Immature natural killer cell (primary cell): ENCODE data around the gene ESF1. TPM values are rescaled to one million over a fixed set of nuclear protein-coding genes. Genes with fewer than 3 reads are reported as not detected.

ENCODE experiments used
- DNase-seq, 3 donors: peaks; one replicate each; pipeline ENCODE4 v3.0.0; 2022; ENCODE audit warnings: mixed read lengths in 1 of 3
- H3K27ac Mint-ChIP-seq, 6 donors: one replicate each; pipeline ENCODE4 v1.8.0; 2020; ENCODE audit warnings: mixed read lengths in 6 of 6, mild to moderate bottlenecking in 5 of 6, inconsistent platforms in 4 of 6, moderate library complexity in 3 of 6
- H3K27me3 Mint-ChIP-seq, 3 donors: one replicate each; pipeline ENCODE4 v1.8.0; 2020 to 2021; ENCODE audit warnings: low read depth in 3 of 3, mild to moderate bottlenecking in 3 of 3, mixed read lengths in 3 of 3, moderate library complexity in 3 of 3, inconsistent platforms in 1 of 3
- H3K36me3 Mint-ChIP-seq, 3 donors: one replicate each; pipeline ENCODE4 v1.8.0; 2020; ENCODE audit warnings: mixed read lengths in 3 of 3, inconsistent platforms in 2 of 3, mild to moderate bottlenecking in 2 of 3
- H3K4me1 Mint-ChIP-seq, 2 donors: one replicate each; pipeline ENCODE4 v1.8.0; 2020; ENCODE audit warnings: inconsistent platforms in 2 of 2, mild to moderate bottlenecking in 2 of 2, mixed read lengths in 2 of 2, moderate library complexity in 1 of 2
- H3K4me3 Mint-ChIP-seq, 5 donors: one replicate each; pipeline ENCODE4 v1.8.0; 2020; ENCODE audit warnings: mild to moderate bottlenecking in 5 of 5, mixed read lengths in 5 of 5, inconsistent platforms in 3 of 5, moderate library complexity in 3 of 5
- H3K9me3 Mint-ChIP-seq, 6 donors: one replicate each; pipeline ENCODE4 v1.8.0; 2020; ENCODE audit warnings: mild to moderate bottlenecking in 6 of 6, mixed read lengths in 6 of 6, inconsistent platforms in 4 of 6, moderate library complexity in 3 of 6
- polyA plus RNA-seq, 3 donors: library from polyadenylated mRNA; unstranded; fragments of 300-500 nt; fragmentation: Illumina TruSeq; gene quantifications; one replicate each; pipeline ENCODE4 v1.2.3, GENCODE V29; 2021

The ESF1 gene
- polyA plus RNA-seq, 3 donors from 2014 or later = 4.1 to 6.7 (median 4.5) TPM

- Mint-ChIP-seq H3K27ac (no peak overlapping the region), H3K9me3 (peaks cover 0 to 8% (median 0%) of the 10 kb centered on the region in 6 donors), H3K36me3 (no peaks in the 10 kb centered on the region), H3K27me3 (peaks cover 0 to 9% (median 2%) of the 10 kb centered on the region in 3 donors), H3K4me1 (no peaks in the 10 kb centered on the region), H3K4me3 (no peak overlapping the region)
- no peak for DNase-seq
Observed at GRCh38 chr20:13694420-13695150, 90.1 kb downstream of the ESF1 start.

GRCh38 chr20:13692802-13693736, 91.7 kb downstream of the ESF1 start:
- Mint-ChIP-seq H3K4me3 (no peak overlapping the region), H3K36me3 (no peaks in the 10 kb centered on the region), H3K27ac (no peak overlapping the region), H3K9me3 (peaks cover 0 to 5% (median 0%) of the 10 kb centered on the region in 6 donors), H3K27me3 (peaks cover 0 to 7% (median 3%) of the 10 kb centered on the region in 3 donors), H3K4me1 (no peaks in the 10 kb centered on the region)
- DNase-seq = no peak

GRCh38 chr20:13690943-13691342, 93.8 kb downstream of the ESF1 start:
- no peak for DNase-seq
- Mint-ChIP-seq H3K4me1 (no peaks in the 10 kb centered on the region), H3K27me3 (peaks cover 0 to 3% (median 0%) of the 10 kb centered on the region in 3 donors), H3K27ac (no peak overlapping the region), H3K4me3 (no peak overlapping the region), H3K36me3 (peaks cover 0 to 3% (median 0%) of the 10 kb centered on the region in 3 donors), H3K9me3 (peaks cover 0 to 5% (median 0%) of the 10 kb centered on the region in 6 donors)

GRCh38 chr20:13687815-13688214, 96.9 kb downstream of the ESF1 start:
- Mint-ChIP-seq H3K36me3 (peaks cover 0 to 3% (median 0%) of the 10 kb centered on the region in 3 donors), H3K4me1 (peaks cover 4 to 8% of the 10 kb centered on the region in 2 donors), H3K4me3 (no peak overlapping the region), H3K27me3 (peaks cover 0 to 3% (median 0%) of the 10 kb centered on the region in 3 donors), H3K27ac (no peak overlapping the region), H3K9me3 (no peaks in the 10 kb centered on the region)
- no peak for DNase-seq

GRCh38 chr20:13685623-13686022, 99.1 kb downstream of the ESF1 start:
- DNase-seq = no peak
- H3K36me3 Mint-ChIP-seq = peaks cover 0 to 3% (median 0%) of the 10 kb centered on the region in 3 donors
- peaks cover 4 to 8% of the 10 kb centered on the region in 2 donors for H3K4me1 Mint-ChIP-seq
- peak overlapping the region in 1 of 6 donors; percentile 40 for H3K27ac Mint-ChIP-seq
- no peak overlapping the region for H3K4me3 Mint-ChIP-seq
- no peaks in the 10 kb centered on the region for H3K9me3 Mint-ChIP-seq
- H3K27me3 Mint-ChIP-seq = peaks cover 0 to 3% (median 0%) of the 10 kb centered on the region in 3 donors

- Mint-ChIP-seq H3K27ac (no peak overlapping the region), H3K36me3 (peaks cover 0 to 3% (median 0%) of the 10 kb centered on the region in 3 donors), H3K27me3 (peaks cover 0 to 3% (median 0%) of the 10 kb centered on the region in 3 donors), H3K4me3 (no peak overlapping the region), H3K9me3 (no peaks in the 10 kb centered on the region), H3K4me1 (peaks cover 4 to 8% of the 10 kb centered on the region in 2 donors)
- no peak for DNase-seq
Observed at GRCh38 chr20:13684566-13685222, 100.0 kb downstream of the ESF1 start.

GRCh38 chr20:13683833-13684232, 100.9 kb downstream of the ESF1 start:
- DNase-seq = no peak
- Mint-ChIP-seq H3K27ac (no peak overlapping the region), H3K4me1 (peaks cover 4 to 8% of the 10 kb centered on the region in 2 donors), H3K9me3 (no peaks in the 10 kb centered on the region), H3K27me3 (peaks cover 0 to 3% (median 0%) of the 10 kb centered on the region in 3 donors), H3K36me3 (peaks cover 0 to 3% (median 0%) of the 10 kb centered on the region in 3 donors), H3K4me3 (no peak overlapping the region)

GRCh38 chr20:13681248-13682125, 103.2 kb downstream of the ESF1 start:
- peaks cover 0 to under 1% (median 0%) of the 10 kb centered on the region in 3 donors for H3K36me3 Mint-ChIP-seq

GRCh38 chr20:13678944-13679343, 105.8 kb downstream of the ESF1 start:
- no peak for DNase-seq
- no peaks in the 10 kb centered on the region for H3K36me3 Mint-ChIP-seq
- no peak overlapping the region for H3K4me3 Mint-ChIP-seq
- no peaks in the 10 kb centered on the region for H3K9me3 Mint-ChIP-seq
- peaks cover 0 to 2% (median 2%) of the 10 kb centered on the region in 3 donors for H3K27me3 Mint-ChIP-seq
- no peaks in the 10 kb centered on the region for H3K4me1 Mint-ChIP-seq
- no peak overlapping the region for H3K27ac Mint-ChIP-seq

More at GRCh38 chr20:13681248-13682125, 103.2 kb downstream of the ESF1 start:
- DNase-seq = no peak
- H3K27me3 Mint-ChIP-seq = peaks cover 0 to 2% (median 0%) of the 10 kb centered on the region in 3 donors
- no peak overlapping the region for H3K4me3 Mint-ChIP-seq
- peaks cover 4 to 8% of the 10 kb centered on the region in 2 donors for H3K4me1 Mint-ChIP-seq
- H3K9me3 Mint-ChIP-seq = no peaks in the 10 kb centered on the region
- no peak overlapping the region for H3K27ac Mint-ChIP-seq

GRCh38 chr20:13677241-13677640, 107.5 kb downstream of the ESF1 start:
- H3K27me3 Mint-ChIP-seq = peaks cover under 1 to 2% (median 2%) of the 10 kb centered on the region in 3 donors
- no peak overlapping the region for H3K4me3 Mint-ChIP-seq
- H3K27ac Mint-ChIP-seq = no peak overlapping the region
- H3K4me1 Mint-ChIP-seq = no peaks in the 10 kb centered on the region
- no peaks in the 10 kb centered on the region for H3K9me3 Mint-ChIP-seq
- no peak for DNase-seq
- no peaks in the 10 kb centered on the region for H3K36me3 Mint-ChIP-seq

- DNase-seq = no peak
- H3K4me1 Mint-ChIP-seq = no peaks in the 10 kb centered on the region
- H3K4me3 Mint-ChIP-seq = no peak overlapping the region
- no peaks in the 10 kb centered on the region for H3K36me3 Mint-ChIP-seq
- no peaks in the 10 kb centered on the region for H3K9me3 Mint-ChIP-seq
- no peak overlapping the region for H3K27ac Mint-ChIP-seq
- H3K27me3 Mint-ChIP-seq = peaks cover 2% of the 10 kb centered on the region in 3 donors
Observed at GRCh38 chr20:13676682-13677081, 108.0 kb downstream of the ESF1 start.

GRCh38 chr20:13672690-13673089, 112.0 kb downstream of the ESF1 start:
- Mint-ChIP-seq H3K4me3 (no peak overlapping the region), H3K9me3 (no peaks in the 10 kb centered on the region), H3K27ac (no peak overlapping the region), H3K27me3 (peaks cover 0 to 2% (median 2%) of the 10 kb centered on the region in 3 donors), H3K36me3 (no peaks in the 10 kb centered on the region), H3K4me1 (no peaks in the 10 kb centered on the region)
- no peak for DNase-seq
